Measurements from ENCODE around the gene TMEM120B.

DNA sequence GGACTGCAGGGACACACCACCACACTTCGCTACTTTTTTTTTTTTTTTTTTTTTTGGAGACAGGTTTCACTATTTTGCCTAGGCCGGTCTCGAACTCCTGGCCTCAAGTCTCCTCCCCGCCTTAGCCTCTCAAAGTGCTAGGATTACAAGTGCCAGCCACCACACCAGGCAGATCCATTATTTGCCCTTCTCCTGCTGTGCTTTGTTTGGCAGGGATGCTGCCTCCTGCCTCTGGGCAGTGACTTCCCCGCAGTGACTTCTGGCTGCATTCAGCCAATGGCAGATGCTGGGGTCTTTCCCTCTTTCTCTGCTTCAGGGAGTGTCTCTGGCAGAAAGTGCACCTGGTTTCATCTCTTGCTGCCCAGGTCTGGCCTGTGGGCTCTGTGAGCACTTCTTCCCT lies 36.4 kb upstream of the TMEM120B start:
- TF ChIP-seq, protein P1, sequence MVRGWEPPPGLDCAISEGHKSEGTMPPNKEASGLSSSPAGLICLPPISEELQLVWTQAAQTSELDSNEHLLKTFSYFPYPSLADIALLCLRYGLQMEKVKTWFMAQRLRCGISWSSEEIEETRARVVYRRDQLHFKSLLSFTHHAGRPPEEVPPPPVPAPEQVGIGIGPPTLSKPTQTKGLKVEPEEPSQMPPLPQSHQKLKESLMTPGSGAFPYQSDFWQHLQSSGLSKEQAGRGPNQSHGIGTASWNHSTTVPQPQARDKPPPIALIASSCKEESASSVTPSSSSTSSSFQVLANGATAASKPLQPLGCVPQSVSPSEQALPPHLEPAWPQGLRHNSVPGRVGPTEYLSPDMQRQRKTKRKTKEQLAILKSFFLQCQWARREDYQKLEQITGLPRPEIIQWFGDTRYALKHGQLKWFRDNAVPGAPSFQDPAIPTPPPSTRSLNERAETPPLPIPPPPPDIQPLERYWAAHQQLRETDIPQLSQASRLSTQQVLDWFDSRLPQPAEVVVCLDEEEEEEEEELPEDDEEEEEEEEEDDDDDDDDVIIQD (CRISPR knock-in tag; IDR thresholded peaks at IDR 0.05; ENCODE audit: low read depth): no peak
- TF ChIP-seq HNRNPH1 (optimal IDR thresholded peaks at IDR 0.05; ENCODE audit: low read depth, low read length): no peak
